Activated naive CD8-positive, alpha-beta T cell (primary cell): ENCODE data around the gene SMTNL2.
"Not testable (repeated sequence)": the region's sequence is repeated elsewhere in the genome, so short reads cannot be mapped to it uniquely, and the experiment has no call there.

ENCODE experiments used
- H3K27ac Mint-ChIP-seq: one replicate; pipeline ENCODE4 v1.8.0; 2021; ENCODE audit warnings: mixed read lengths
- H3K27me3 Mint-ChIP-seq: one replicate; pipeline ENCODE4 v1.8.0; 2021; ENCODE audit warnings: mixed read lengths
- H3K36me3 Mint-ChIP-seq: one replicate; pipeline ENCODE4 v1.8.0; 2021; ENCODE audit warnings: mixed read lengths
- H3K4me1 Mint-ChIP-seq: one replicate; pipeline ENCODE4 v1.8.0; 2021; ENCODE audit warnings: low read depth, mixed read lengths
- H3K4me3 Mint-ChIP-seq: one replicate; pipeline ENCODE4 v1.8.0; 2021; ENCODE audit warnings: mild to moderate bottlenecking, mixed read lengths
- H3K9me3 Mint-ChIP-seq: one replicate; pipeline ENCODE4 v1.8.0; 2021; ENCODE audit warnings: low read depth, mixed read lengths

The SMTNL2 gene

GRCh38 chr17:4583206-4583605 lies 1.1 kb upstream of the SMTNL2 start:
- Mint-ChIP-seq H3K4me3 (peak overlapping the region; percentile 83), H3K4me1 (peaks cover 6% of the 10 kb centered on the region), H3K36me3 (no peaks in the 10 kb centered on the region), H3K27me3 (peaks cover 12% of the 10 kb centered on the region), H3K9me3 (no peaks in the 10 kb centered on the region), H3K27ac (no peak overlapping the region)

GRCh38 chr17:4583782-4584100 lies 588 bp upstream of the SMTNL2 start:
- peaks cover 6% of the 10 kb centered on the region for H3K4me1 Mint-ChIP-seq

GRCh38 chr17:4584917-4585637 lies 748 bp downstream of the SMTNL2 start:
- peaks cover 12% of the 10 kb centered on the region for H3K27me3 Mint-ChIP-seq
- no peaks in the 10 kb centered on the region for H3K36me3 Mint-ChIP-seq
- peaks cover 6% of the 10 kb centered on the region for H3K4me1 Mint-ChIP-seq
- H3K27ac Mint-ChIP-seq = no peak overlapping the region
- H3K9me3 Mint-ChIP-seq = no peaks in the 10 kb centered on the region
- H3K4me3 Mint-ChIP-seq = peak overlapping the region; percentile 66

More at GRCh38 chr17:4583782-4584100, 588 bp upstream of the SMTNL2 start:
- no peaks in the 10 kb centered on the region for H3K9me3 Mint-ChIP-seq
- H3K27ac Mint-ChIP-seq = no peak overlapping the region
- peak overlapping the region; percentile 83 for H3K4me3 Mint-ChIP-seq
- peaks cover 12% of the 10 kb centered on the region for H3K27me3 Mint-ChIP-seq
- no peaks in the 10 kb centered on the region for H3K36me3 Mint-ChIP-seq

GRCh38 chr17:4585638-4585994 lies 1.3 kb downstream of the SMTNL2 start:
- Mint-ChIP-seq H3K9me3 (no peaks in the 10 kb centered on the region), H3K36me3 (no peaks in the 10 kb centered on the region), H3K4me3 (peak overlapping the region; percentile 66), H3K27ac (no peak overlapping the region), H3K27me3 (peaks cover 12% of the 10 kb centered on the region), H3K4me1 (peaks cover 6% of the 10 kb centered on the region)

DNA sequence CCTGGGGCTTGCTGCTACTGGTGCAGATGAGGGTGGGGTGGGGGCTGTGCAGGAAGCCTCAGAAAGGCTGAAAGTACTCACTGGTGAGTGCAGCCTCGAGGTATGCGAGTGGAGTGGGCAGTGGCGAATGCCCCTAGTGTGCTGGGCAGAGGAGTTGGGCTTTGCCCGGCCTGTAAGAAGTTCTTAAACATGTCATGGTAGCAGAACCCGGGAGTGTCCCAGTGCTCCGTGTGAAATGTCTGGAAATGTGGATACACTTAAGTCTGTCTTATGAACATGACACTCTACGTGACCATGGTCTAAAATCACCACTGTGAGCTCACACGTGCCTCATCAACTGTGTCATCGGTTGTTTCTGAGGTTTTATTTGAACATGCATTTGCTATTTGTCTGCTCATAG lies 1.7 kb downstream of the SMTNL2 start:
- Mint-ChIP-seq H3K36me3 (no peaks in the 10 kb centered on the region), H3K4me3 (peak overlapping the region; percentile 52), H3K4me1 (peaks cover 6% of the 10 kb centered on the region), H3K27me3 (peaks cover 10% of the 10 kb centered on the region), H3K27ac (no peak overlapping the region), H3K9me3 (no peaks in the 10 kb centered on the region)

DNA sequence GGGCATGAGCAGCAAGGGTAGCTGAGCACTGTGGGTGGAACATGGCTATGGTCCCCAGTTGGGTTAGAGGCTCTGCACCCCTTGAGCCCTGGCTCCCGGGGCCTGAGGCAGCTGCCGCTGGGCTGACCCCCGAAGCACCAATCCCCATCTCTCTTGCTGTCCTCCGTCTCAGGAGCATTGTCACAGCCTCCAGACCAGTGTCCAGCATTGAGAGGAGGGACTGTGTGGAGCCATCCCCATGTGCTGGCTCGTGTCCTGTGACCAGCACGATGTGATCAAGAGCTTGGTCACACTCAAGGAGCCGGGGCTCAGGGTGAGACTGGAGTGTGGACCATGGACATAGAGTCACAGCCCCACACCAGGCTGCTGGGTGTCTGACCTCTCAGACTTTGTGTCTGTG lies 2.9 kb downstream of the SMTNL2 start:
- Mint-ChIP-seq H3K4me3 (no peak overlapping the region), H3K9me3 (no peaks in the 10 kb centered on the region), H3K27ac (no peak overlapping the region), H3K36me3 (no peaks in the 10 kb centered on the region), H3K4me1 (peaks cover 6% of the 10 kb centered on the region), H3K27me3 (peaks cover 6% of the 10 kb centered on the region)

- Mint-ChIP-seq H3K4me1 (peaks cover 6% of the 10 kb centered on the region), H3K27me3 (peaks cover 6% of the 10 kb centered on the region), H3K9me3 (no peaks in the 10 kb centered on the region), H3K4me3 (no peak overlapping the region), H3K36me3 (no peaks in the 10 kb centered on the region), H3K27ac (no peak overlapping the region)
Observed at GRCh38 chr17:4587803-4588202, 3.5 kb downstream of the SMTNL2 start.

DNA sequence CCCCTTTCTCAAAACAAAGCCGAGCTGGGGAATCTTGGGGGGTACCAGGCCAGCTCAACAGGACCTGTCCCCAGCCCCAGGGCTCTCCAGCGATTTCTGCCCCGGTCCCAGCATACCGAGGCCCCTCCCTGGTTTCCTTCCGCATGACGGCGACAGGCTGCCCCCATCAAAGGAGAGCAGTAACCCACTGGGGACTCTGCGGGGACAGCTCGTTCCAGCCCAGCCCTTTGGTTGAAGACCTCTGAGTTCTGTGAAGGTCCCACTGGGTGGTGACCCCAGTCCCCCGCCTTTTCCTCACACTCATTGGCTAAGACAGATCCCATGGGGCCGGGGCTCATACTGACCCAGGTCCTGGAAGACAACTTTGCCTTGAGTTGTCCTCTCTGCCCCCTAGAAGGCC lies 4.1 kb downstream of the SMTNL2 start:
- Mint-ChIP-seq H3K27me3 (peaks cover 3% of the 10 kb centered on the region), H3K4me3 (no peak overlapping the region), H3K27ac (no peak overlapping the region)

DNA sequence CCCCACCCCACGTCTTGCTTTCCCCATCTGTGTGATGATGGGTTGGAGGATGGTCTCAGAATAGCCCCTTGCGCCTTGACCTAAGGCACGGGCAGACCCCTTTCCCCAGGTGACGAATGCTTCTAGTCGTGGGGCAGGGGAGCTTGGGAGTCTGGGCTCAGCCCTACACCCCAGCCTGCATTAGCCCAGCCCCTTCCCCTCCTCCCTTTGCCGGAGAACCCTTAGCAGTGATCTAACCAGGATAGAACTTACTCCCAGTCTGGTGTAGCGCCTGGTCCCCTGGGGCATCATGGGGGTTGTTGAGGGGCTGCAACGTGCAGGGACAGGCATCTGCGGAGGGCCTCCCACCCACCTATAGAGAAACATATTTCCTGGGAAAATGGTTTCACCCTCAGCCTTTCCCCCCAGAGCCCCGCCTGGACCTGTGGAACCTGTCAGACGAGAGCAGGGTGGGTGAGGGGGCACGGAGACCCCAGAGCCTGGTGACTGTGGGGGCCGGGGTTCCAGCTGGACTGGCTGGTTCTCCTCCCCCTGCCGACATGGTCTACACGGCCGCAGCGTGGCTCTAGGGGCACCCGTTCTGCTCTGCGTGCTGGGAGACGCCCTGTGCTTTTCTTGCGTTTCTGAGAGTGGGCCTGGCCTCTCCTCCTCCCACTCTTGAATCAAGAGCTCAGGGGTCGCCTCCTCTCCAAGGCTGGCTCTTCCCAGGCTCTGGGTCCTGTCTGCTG lies 4.7 kb downstream of the SMTNL2 start:
- no peaks in the 10 kb centered on the region for H3K27me3 Mint-ChIP-seq
- H3K27ac Mint-ChIP-seq = no peak overlapping the region
- no peaks in the 10 kb centered on the region for H3K36me3 Mint-ChIP-seq
- H3K4me3 Mint-ChIP-seq = no peak overlapping the region
- H3K9me3 Mint-ChIP-seq = no peaks in the 10 kb centered on the region
- H3K4me1 Mint-ChIP-seq = peaks cover 2% of the 10 kb centered on the region

More for the DNA sequence above, 4.1 kb downstream of the SMTNL2 start:
- Mint-ChIP-seq H3K36me3 (no peaks in the 10 kb centered on the region), H3K9me3 (no peaks in the 10 kb centered on the region), H3K4me1 (peaks cover 6% of the 10 kb centered on the region)

GRCh38 chr17:4590042-4590441 lies 5.7 kb downstream of the SMTNL2 start:
- H3K4me1 Mint-ChIP-seq, H3K27me3 Mint-ChIP-seq, H3K9me3 Mint-ChIP-seq, H3K27ac Mint-ChIP-seq, H3K4me3 Mint-ChIP-seq, H3K36me3 Mint-ChIP-seq: not testable (repeated sequence)

DNA sequence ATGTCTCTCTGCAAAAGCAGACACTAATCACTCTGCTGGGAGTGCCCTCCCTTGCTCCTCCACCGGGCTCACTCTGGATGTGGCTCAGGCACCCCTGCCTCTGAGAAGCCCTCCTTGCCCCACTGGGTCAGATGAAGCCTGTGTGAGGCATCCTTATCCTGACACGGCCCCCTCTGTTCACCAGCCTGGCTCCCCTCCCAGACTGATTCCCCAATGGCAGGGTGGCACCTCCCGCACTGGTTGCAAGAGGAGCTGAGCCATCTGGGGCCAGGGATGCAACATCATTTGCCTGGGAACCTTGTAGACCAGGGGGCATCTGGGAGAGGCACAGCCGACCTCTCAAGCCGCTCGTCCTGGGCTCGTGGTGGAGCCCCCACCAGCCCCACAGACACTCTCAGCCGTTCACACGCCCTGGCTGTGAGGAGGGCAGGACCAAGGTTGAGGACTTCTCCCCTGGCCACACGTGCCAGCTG lies 6.7 kb downstream of the SMTNL2 start:
- Mint-ChIP-seq H3K4me1 (peaks cover 2% of the 10 kb centered on the region), H3K36me3 (no peaks in the 10 kb centered on the region), H3K27ac (no peak overlapping the region), H3K4me3 (no peak overlapping the region), H3K27me3 (no peaks in the 10 kb centered on the region), H3K9me3 (no peaks in the 10 kb centered on the region)

DNA sequence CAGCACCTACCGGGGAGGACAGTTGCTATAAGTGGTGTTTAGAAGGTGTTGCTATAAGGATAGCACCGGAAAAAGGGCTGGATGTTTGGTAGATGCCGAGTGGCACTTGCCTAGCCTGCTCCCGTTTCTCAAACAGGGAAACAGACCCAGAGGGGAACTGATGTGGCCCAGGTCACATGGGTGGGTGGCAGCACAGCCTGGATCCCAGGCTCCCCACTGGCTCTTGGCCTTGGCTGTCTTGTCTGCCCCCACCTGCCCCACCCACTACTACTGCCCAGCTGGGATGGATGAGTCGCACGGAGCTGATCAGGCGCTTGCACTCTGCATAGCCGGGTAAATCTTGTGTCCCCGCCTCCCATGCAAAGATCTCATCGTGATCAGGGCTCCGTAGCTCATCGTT lies 7.2 kb downstream of the SMTNL2 start:
- Mint-ChIP-seq H3K27ac (no peak overlapping the region), H3K4me1 (peaks cover 2% of the 10 kb centered on the region), H3K27me3 (no peaks in the 10 kb centered on the region), H3K9me3 (no peaks in the 10 kb centered on the region), H3K36me3 (no peaks in the 10 kb centered on the region), H3K4me3 (no peak overlapping the region)

- no peaks in the 10 kb centered on the region for H3K9me3 Mint-ChIP-seq
- no peaks in the 10 kb centered on the region for H3K27me3 Mint-ChIP-seq
- no peak overlapping the region for H3K27ac Mint-ChIP-seq
- peaks cover 2% of the 10 kb centered on the region for H3K4me1 Mint-ChIP-seq
- H3K4me3 Mint-ChIP-seq = no peak overlapping the region
- no peaks in the 10 kb centered on the region for H3K36me3 Mint-ChIP-seq
Observed at GRCh38 chr17:4592240-4593005, 8.1 kb downstream of the SMTNL2 start.

DNA sequence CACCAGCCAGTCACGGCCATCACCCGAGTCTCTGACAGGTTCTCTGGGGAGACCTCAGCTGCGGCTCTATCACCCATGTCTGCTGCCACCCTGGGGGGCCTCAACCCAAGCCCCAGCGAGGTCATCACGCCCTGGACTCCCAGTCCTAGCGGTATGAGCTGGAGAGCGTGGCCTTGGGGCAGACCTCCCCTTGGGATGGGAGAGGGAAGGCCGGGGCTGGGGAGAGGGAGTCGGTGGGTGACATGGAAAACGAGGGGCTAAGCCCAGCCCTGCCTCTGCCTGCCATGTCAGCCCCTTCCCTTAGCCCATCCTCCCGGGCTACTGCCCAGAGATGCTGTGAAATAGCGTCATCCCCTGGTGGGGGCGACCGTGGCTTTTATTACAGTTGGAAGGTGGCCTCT lies 8.7 kb downstream of the SMTNL2 start:
- Mint-ChIP-seq H3K9me3 (no peaks in the 10 kb centered on the region), H3K27ac (no peak overlapping the region), H3K4me3 (no peak overlapping the region), H3K36me3 (no peaks in the 10 kb centered on the region), H3K4me1 (peaks cover 2% of the 10 kb centered on the region), H3K27me3 (no peaks in the 10 kb centered on the region)

DNA sequence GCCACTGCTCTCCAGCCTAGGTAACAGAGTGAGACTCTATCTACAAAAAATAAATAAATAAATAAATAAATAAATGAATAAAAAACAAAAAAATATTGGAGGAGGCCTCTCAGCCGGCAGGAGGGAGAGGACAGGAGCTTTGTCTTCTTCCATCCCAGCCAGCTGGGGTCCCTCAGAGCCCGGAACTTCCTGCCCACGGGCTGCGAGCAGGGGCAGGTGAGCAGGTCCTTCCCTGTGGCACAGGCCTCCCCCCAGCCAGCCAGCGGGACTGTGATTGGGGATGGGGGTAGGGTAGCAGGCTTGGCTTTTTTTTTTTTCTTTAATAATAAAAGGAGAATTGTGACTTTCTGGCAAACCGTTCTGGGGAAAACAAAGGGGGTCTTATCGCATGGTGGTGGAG lies 10.1 kb downstream of the SMTNL2 start:
- H3K9me3 Mint-ChIP-seq = no peaks in the 10 kb centered on the region
- no peak overlapping the region for H3K27ac Mint-ChIP-seq
- H3K27me3 Mint-ChIP-seq = no peaks in the 10 kb centered on the region
- no peak overlapping the region for H3K4me3 Mint-ChIP-seq
- peaks cover 2% of the 10 kb centered on the region for H3K4me1 Mint-ChIP-seq
- no peaks in the 10 kb centered on the region for H3K36me3 Mint-ChIP-seq
